NCI-H2029 (cell line): ENCODE measurements around the gene MS4A10.
A peak's percentile ranks its signal among the peaks of the same experiment; 100 is the strongest.

ENCODE experiments used
- DNase-seq: peaks from one replicate; lab custom pipeline; 2025; lab: John Stamatoyannopoulos, UW

MS4A10 gene

DNA sequence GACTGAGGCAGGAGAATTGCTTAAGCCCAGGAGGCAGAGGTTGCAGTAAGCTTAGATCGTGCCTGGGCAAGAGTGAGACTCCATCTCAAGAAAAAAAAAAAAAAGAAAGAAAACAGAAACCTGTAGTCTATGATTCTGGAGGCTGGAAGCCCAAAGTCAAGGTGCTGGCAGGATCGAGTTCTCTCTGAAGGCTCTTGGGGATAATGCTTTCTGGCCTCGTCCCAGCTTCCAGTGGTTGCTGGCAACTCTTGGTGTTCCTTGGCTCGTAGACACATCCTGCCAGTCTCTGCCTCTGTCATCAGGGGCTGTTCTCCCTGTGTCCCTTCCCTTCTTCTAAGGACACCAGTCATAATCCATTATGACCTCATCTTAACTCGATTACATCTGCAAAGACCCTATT lies 40.0 kb downstream of the MS4A10 start:
- DNase-seq: no peak

GRCh38 chr11:60825790-60826189 lies 40.7 kb downstream of the MS4A10 start:
- no peak for DNase-seq

GRCh38 chr11:60830478-60831142 lies 45.5 kb downstream of the MS4A10 start:
- DNase-seq: peak; percentile 62

DNA sequence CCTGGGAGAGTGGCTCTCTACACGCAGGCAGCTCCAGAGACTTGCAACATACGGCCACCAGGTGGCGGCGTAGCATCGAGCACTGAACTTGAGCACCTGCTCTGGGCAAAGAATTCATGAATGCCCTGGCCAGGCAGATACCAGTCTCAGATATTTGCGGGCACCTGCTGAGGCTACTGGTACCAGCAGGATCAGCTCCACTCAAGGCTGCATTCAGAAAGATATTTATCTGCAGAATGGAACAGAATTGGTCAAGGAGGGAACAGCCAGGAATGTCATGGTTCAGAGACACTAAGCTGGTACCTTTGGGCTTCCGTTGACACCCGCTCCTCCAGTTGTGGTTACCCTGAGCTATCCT lies 46.0 kb downstream of the MS4A10 start:
- DNase-seq: peak; percentile 87

- peak; percentile 47 for DNase-seq
Observed at GRCh38 chr11:60831501-60832079, 46.5 kb downstream of the MS4A10 start.

- DNase-seq: no peak
Observed at GRCh38 chr11:60834742-60835533, 49.8 kb downstream of the MS4A10 start.

DNA sequence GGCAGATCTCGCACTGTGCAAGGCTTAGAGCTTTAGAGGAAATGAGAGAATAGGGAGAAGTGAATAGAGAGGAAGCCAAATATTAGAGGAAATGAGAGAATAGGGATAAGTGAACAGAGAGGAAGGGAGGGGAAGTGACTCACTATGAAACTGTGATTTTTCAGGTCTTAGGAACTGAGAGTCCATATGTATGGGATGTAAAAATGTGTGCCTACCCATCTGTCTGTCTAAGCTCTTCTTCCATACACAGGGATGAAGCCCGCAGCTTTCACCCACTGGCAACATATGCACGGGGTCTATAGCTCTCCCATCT lies 50.4 kb downstream of the MS4A10 start:
- DNase-seq: no peak

GRCh38 chr11:60836866-60837515 lies 51.9 kb downstream of the MS4A10 start:
- DNase-seq: no peak

DNA sequence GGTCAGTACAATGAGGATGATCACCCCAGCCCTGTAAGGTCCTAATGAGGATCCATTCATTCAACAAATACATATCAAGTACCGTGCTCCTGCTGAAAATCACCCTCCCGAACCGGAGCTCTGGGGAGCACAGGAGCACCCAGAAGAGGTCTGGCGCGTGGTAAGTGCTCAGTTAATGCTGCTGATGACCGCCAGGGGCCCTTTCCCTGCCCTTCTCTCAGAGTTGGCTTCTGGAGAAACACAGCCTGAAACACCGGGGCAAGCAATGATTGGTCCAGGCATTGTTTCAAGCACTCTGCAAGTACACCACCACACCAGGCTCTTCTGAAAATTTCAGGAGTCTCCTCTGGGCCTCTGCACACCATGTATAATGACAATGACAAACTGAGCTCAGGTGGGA lies 53.0 kb downstream of the MS4A10 start:
- DNase-seq: no peak

DNA sequence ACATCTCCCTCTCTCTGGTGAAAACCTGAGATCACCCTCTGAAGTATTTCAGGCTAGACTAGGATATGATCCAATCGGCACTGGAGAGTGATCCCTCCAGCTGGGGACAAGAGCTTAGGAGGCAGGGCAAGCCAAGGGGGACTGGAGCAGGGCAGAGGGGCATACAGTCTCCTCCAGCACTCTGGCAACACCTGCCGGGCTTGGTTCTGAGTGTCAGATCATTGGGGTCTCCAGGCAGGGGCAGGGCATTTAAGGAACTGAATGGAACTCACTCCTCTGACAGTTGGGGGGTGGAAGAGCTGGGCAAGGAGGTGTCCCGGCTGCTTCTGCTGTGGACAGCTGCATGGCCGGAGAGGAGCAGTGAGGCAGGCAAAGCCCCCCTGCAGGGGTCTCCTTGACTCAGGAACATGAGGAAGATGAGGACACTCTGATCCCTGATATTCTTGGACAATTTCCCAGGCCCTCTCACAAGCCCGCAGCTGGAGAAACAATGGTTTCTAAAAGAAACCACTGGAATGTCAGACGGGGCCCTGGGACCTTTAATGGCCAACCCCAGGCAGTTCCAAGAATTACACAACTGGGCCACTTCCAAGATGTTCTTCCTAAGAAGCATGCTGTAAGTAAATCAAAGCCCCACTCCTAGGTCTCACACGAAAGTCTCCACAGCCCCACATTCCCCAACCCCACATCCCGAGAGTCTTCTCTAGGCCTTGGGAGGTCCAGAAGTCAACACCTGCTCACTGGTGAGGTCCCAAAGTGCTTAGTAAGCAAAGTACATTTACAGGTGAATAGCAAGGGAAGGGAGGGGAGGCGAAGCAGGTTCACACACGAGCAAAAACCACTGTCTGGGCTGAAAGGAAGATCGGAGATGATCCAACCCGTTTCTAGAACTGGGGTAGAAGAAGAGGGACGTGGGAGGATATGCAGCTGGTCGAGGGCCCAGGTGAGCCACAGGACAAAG lies 55.6 kb downstream of the MS4A10 start:
- no peak for DNase-seq

DNA sequence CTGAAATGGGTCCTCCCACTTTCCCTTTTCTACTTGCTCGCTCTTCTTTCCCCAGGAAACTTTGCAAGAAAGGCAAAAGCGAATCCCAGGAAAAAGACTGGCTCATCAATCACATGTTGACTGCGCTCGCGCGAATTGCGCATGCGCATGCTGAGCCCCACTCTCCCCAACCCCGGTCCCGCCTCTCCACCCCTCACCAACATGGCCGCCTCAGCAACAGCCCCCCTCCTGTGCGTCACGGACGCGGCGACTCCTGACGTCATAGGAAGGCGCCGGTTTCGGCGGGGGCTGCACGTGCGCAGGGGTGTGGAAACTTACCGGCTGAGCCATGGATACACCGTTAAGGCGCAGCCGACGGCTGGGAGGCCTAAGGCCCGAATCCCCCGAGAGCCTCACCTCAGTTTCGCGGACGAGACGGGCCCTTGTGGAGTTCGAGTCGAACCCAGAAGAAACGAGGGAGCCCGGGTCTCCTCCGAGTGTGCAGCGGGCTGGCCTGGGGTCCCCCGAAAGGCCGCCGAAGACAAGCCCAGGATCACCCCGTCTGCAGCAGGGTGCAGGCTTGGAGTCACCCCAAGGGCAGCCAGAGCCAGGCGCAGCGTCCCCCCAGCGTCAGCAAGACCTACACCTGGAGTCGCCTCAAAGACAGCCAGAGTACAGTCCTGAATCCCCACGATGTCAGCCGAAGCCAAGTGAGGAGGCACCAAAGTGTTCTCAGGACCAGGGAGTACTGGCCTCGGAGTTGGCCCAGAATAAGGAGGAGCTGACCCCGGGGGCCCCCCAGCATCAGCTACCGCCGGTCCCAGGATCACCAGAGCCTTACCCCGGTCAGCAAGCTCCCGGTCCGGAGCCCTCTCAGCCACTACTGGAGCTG lies 56.9 kb downstream of the MS4A10 start, which contains the start of gene CCDC86:
CCDC86 (plus strand) TSS at position 317 of the 871 bp plus-strand sequence; CDS start at position 329, 12 bp downstream.
- peak; percentile 91 for DNase-seq

DNA sequence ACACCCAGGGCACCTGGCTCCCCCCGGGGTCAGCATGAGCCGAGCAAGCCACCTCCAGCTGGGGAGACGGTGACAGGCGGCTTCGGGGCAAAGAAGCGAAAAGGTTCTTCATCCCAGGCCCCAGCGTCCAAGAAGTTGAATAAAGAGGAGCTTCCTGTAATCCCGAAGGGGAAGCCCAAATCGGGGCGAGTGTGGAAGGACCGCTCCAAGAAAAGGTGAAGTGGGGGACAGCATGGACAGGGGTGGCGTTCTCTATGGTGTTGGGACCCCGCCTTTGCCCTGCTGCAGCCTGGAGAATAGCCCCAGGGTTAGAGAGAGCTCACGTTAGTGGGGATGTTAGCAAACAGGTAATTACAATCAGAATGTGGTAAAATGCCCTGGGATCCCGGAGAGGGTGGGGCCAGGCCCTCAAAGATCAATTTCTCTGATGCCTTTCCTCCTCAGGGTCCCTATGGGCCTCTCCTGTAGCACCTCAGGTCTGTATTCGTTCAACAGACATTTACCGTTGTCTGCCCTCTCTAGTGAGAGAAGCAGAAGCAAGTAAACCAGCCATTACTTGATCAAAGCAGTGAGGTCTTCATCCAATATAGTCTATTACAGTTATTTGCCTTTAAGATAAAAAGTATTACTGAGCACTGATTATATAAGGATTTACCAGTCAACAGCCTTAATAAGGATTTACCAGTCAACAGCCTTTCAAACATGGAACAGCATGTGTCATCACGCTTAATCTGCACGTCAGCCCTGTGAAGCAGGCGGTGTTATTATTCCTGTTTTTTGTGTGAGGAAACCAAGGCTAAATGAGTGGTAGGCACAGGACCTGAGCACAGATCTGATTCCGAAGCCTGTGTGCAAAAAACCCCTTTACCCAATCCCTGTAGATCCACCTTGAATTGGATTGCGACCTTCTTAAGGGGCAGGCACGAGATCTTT lies 57.8 kb downstream of the MS4A10 start:
- DNase-seq: no peak

DNA sequence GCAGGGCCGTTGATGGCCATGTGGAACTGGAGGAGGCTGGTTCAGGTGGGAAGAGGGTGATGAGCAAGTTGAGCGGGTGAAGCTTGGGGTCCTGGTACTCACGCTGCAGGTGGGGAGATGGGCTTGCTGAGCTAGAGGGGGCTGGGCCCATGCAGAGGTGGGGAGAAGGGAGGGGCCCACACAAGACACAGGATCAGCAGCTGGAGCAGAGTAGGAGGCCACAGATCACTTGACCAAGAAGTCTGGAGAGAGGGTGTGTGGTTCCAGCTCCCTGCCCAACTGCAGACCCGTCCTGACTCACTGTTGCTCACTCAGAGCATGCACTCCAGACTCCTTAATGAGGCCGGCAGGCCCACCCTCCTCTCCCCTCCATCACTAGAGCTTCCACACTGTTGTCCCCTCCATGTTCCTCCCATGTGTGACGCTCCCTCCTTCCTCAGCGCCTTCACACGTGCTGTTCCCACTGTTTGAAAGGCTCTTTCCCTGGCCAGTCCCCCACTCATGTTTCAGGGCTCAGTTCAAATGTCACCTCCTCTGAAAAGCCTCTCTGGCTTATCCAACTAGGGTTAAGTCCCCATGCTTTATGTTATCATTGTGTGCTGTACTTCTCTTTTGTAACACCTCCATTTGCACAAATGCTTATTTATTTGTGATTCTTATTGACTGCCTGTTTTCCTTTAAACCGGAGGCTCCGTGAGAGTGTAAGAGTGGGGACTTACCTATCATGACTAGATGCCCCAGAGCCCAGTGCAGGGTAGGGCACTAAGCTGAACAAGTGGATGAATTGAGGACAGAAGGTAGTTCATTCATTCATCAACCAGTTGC lies 59.1 kb downstream of the MS4A10 start:
- no peak for DNase-seq

- DNase-seq: no peak
Observed at GRCh38 chr11:60844870-60845221, 59.7 kb downstream of the MS4A10 start.

- DNase-seq: no peak
Observed at GRCh38 chr11:60845338-60845737, 60.2 kb downstream of the MS4A10 start.

DNA sequence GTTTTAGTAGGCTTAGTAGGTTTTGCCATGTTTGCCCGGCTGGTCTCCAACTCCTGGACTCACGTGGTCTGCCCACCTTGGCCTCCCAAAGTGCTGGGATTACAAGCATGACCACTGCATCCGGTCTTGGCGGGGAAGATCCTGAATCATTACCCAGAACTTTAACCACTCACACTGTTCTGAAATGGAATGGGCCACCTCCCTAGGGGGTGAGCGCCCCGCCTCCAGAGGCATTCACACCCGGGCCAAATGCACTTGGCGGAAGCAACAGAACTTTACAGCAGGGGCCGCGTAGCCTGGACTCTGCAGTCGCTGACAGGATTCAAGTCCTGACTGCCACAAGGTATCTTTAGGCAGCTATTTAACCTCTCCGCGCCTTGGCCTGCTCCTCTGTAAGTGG lies 62.1 kb downstream of the MS4A10 start:
- DNase-seq: no peak

GRCh38 chr11:60847896-60848295 lies 62.8 kb downstream of the MS4A10 start:
- no peak for DNase-seq

- no peak for DNase-seq
Observed at GRCh38 chr11:60848714-60849151, 63.6 kb downstream of the MS4A10 start.
